Activated B cell treated with CpG ODN at 0.5 μM for 24 hours (primary cell): Measurements from ENCODE around the gene TBC1D22B. TPM values are rescaled to one million over a fixed set of nuclear protein-coding genes. Genes with fewer than 3 reads are reported as not detected.
A peak's percentile ranks its signal among the peaks of the same experiment; 100 is the strongest.

Source experiments
- ATAC-seq: fragments of 200-7000 bp; cut with Tn5 transposase; one replicate; pipeline ENCODE4 v1.10.0; 2021; ENCODE audit warnings: low read depth, mild to moderate bottlenecking, moderate library complexity
- CTCF ChIA-PET: fragments of 350-600 bp; sonication (Branson Sonifier 250); formaldehyde crosslinking; loops from one replicate; lab custom pipeline; 2021; ENCODE audit warnings: antibody characterized with exemption; lab: Charles Lee
- POLR2A ChIA-PET: fragments of 350-600 bp; sonication (Branson Sonifier 250); formaldehyde crosslinking; loops from one replicate; lab custom pipeline; 2021; ENCODE audit warnings: antibody characterized with exemption; lab: Charles Lee
- DNase-seq: peaks from one replicate; pipeline ENCODE4 v3.0.0; 2022
- H3K27ac Mint-ChIP-seq: one replicate; pipeline ENCODE4 v1.8.0; 2020; ENCODE audit warnings: mixed read lengths
- H3K27me3 Mint-ChIP-seq: one replicate; pipeline ENCODE4 v1.8.0; 2021; ENCODE audit warnings: mixed read lengths
- H3K36me3 Mint-ChIP-seq: one replicate; pipeline ENCODE4 v1.8.0; 2021; ENCODE audit warnings: low read depth, mixed read lengths
- H3K4me1 Mint-ChIP-seq: one replicate; pipeline ENCODE4 v1.8.0; 2021; ENCODE audit warnings: mixed read lengths
- H3K4me3 Mint-ChIP-seq: one replicate; pipeline ENCODE4 v1.8.0; 2020; ENCODE audit warnings: mild to moderate bottlenecking, mixed read lengths
- H3K9me3 Mint-ChIP-seq: one replicate; pipeline ENCODE4 v1.8.0; 2020; ENCODE audit warnings: mixed read lengths
- intact Hi-C: fragments of 100-400 bp; cut with micrococcal nuclease; formaldehyde crosslinking; loops from one replicate; pipeline ENCODE4 v1.15.1; 2024
- total RNA-seq: library from RNA; stranded (reverse); gene quantifications from 2 replicates; pipeline ENCODE4 v1.2.3, GENCODE V29; 2022
- TF ChIP-seq, protein P1 (sequence below): fragments of 200-600 bp; IDR thresholded peaks from one replicate; pipeline ENCODE4 v1.8.0; 2022; ENCODE audit warnings: antibody characterized with exemption, mild to moderate bottlenecking

TBC1D22B gene, protein sequence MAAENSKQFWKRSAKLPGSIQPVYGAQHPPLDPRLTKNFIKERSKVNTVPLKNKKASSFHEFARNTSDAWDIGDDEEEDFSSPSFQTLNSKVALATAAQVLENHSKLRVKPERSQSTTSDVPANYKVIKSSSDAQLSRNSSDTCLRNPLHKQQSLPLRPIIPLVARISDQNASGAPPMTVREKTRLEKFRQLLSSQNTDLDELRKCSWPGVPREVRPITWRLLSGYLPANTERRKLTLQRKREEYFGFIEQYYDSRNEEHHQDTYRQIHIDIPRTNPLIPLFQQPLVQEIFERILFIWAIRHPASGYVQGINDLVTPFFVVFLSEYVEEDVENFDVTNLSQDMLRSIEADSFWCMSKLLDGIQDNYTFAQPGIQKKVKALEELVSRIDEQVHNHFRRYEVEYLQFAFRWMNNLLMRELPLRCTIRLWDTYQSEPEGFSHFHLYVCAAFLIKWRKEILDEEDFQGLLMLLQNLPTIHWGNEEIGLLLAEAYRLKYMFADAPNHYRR
- total RNA-seq: 10.7 and 11.1 TPM in 2 replicates

DNA sequence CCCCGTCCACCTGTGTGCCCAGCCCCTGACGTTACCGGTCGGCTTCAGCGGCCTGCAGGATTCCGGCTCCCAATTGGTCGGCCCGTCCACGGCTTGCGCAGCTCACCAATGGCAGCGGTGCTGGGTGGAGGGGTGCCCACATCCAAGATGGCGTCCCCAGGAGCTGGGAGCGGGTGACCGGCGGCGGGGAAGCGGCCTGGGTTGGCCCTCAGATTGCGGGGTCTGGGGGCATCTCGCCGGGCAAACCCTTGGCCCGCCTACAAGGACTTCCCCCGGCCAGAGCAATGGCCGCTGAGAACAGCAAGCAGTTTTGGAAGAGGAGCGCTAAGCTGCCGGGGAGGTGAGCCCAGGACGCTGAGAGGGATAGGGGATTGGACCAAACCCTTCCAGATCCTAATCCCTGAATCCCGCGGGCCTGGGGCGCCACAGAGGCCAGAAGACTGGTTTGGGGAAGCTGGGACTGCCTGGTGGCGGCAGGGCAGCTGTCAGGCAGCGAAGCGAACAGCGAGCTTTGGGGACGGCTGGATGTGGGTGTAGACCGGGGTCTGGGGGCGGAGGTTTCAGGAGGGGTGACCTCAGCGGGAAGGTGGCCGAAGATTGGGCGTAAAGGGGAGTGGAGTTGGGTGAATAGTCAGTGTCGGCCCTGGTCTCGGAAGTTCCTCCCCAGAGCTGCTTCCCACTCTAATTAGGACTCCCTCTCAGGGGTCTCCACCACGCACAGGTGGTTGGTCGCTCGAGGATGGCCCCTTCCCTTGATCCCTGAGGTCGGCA lies at the start of gene TBC1D22B, which contains the start of gene TMEM217:
TBC1D22B (plus strand) TSS at position 139 of the 771 bp plus-strand sequence; CDS start at position 285, 146 bp downstream.
TMEM217 (minus strand) TSS at position 511 of the 771 bp plus-strand sequence. CDS start 39,114 bp downstream, outside the sequence.
- peak within 1 kb of the TSS; percentile 88 for H3K27ac Mint-ChIP-seq
- CTCF ChIA-PET: no interaction called here
- POLR2A ChIA-PET: interaction anchor here (0.5 to 1.8 kb wide), 13 partner anchors 9 to 1809 kb away, joined by 3 to 9 read pairs (median 3); partner anchors contain the start of genes CMTR1, PIM1 and PPIL1
- H3K4me1 Mint-ChIP-seq: peaks cover 38% of the 10 kb centered on the region
- peaks cover 4% of the 10 kb centered on the region for H3K36me3 Mint-ChIP-seq
- intact Hi-C loops: loop anchor here (2.0 to 5.0 kb wide), 2 partner anchors 35 to 174 kb away; partner anchors contain the start of gene CMTR1
- peak; percentile 100 for ATAC-seq
- no peaks in the 10 kb centered on the region for H3K9me3 Mint-ChIP-seq
- peak; percentile 90 for DNase-seq
- H3K4me3 Mint-ChIP-seq: peak within 1 kb of the TSS; percentile 96
- H3K27me3 Mint-ChIP-seq: no peaks in the 10 kb centered on the region
- TF ChIP-seq, protein P1, sequence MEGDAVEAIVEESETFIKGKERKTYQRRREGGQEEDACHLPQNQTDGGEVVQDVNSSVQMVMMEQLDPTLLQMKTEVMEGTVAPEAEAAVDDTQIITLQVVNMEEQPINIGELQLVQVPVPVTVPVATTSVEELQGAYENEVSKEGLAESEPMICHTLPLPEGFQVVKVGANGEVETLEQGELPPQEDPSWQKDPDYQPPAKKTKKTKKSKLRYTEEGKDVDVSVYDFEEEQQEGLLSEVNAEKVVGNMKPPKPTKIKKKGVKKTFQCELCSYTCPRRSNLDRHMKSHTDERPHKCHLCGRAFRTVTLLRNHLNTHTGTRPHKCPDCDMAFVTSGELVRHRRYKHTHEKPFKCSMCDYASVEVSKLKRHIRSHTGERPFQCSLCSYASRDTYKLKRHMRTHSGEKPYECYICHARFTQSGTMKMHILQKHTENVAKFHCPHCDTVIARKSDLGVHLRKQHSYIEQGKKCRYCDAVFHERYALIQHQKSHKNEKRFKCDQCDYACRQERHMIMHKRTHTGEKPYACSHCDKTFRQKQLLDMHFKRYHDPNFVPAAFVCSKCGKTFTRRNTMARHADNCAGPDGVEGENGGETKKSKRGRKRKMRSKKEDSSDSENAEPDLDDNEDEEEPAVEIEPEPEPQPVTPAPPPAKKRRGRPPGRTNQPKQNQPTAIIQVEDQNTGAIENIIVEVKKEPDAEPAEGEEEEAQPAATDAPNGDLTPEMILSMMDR: no peak

DNA sequence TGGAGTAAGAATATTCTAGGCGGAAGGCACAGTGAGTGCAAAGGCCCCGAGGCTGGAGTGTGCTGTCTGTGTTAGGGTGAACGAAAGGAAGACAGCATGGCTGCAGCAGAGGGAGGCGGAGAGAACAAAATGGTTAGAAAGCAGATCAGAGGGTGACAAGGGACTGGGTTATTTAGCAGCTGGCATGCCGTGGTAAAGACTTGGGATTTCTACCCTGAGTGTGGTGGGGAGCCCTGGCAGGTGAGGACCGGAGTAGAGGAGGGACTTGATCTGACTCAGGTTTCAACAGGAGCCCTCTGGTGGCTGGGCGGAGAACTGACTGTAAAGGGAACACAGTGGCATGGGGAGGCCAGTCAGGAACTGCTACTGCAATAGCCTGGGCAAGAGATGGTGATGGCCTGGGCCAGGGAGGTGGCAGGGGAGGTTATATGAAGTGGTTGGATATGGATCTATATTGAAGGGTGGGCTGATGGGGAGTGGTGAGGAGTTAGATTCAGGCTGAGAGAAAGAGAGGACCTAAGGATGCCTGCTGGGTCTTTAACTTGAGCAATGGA lies 49.6 kb upstream of the TBC1D22B start:
- Mint-ChIP-seq H3K9me3 (no peaks in the 10 kb centered on the region), H3K27me3 (no peaks in the 10 kb centered on the region), H3K4me1 (peaks cover 20% of the 10 kb centered on the region), H3K27ac (peak overlapping the region; percentile 5), H3K4me3 (no peak overlapping the region), H3K36me3 (no peaks in the 10 kb centered on the region)
- TF ChIP-seq, protein P1: no peak
- POLR2A ChIA-PET: interaction anchor here (0.6 to 4.8 kb wide), 9 partner anchors 31 to 763 kb away, joined by 4 to 49 read pairs (median 7); partner anchors contain the start of gene PIM1
- peak; percentile 79 for DNase-seq
- ATAC-seq: peak; percentile 97
- intact Hi-C loops: loop anchor here (1.0 kb wide), 3 partner anchors 32 to 179 kb away; no protein-coding TSS in a partner anchor
- CTCF ChIA-PET: interaction anchor here (0.7 to 8.6 kb wide), 12 partner anchors 10 to 687 kb away, joined by 3 to 185 read pairs (median 4); partner anchors contain the start of gene C6orf89

DNA sequence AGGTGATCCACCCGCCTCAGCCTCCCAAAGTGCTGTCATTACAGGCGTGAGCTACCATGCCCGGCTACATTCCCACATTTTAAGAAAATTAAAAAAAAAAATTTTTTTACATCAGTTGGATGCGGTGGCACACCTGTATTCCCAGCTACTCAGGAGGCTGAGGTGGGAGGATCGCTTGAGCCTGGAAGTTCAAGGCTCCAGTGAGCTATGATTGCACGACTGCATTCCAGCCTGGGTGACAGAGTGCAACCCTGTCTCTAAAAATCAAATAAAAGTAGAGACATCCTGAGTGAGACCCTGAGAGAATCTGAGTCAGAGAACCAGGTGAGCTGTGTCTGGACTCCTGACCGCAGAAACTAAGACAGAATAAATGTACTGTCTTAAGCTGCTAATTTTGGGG lies 48.8 kb upstream of the TBC1D22B start:
- Mint-ChIP-seq H3K27ac (no peak overlapping the region), H3K4me1 (peaks cover 18% of the 10 kb centered on the region), H3K9me3 (no peaks in the 10 kb centered on the region), H3K27me3 (no peaks in the 10 kb centered on the region), H3K4me3 (no peak overlapping the region), H3K36me3 (no peaks in the 10 kb centered on the region)
- TF ChIP-seq, protein P1: no peak
- ATAC-seq (no peak), DNase-seq (no peak)
- CTCF ChIA-PET: interaction anchor here (0.7 to 8.6 kb wide), 17 partner anchors 9 to 687 kb away, joined by 3 to 185 read pairs (median 6); partner anchors contain the start of genes C6orf89 and PPIL1
- intact Hi-C loops: loop anchor here (1.0 kb wide), 3 partner anchors 32 to 179 kb away; no protein-coding TSS in a partner anchor
- POLR2A ChIA-PET: interaction anchor here (0.6 to 4.8 kb wide), 9 partner anchors 31 to 764 kb away, joined by 3 to 49 read pairs (median 9); partner anchors contain the start of gene PIM1

DNA sequence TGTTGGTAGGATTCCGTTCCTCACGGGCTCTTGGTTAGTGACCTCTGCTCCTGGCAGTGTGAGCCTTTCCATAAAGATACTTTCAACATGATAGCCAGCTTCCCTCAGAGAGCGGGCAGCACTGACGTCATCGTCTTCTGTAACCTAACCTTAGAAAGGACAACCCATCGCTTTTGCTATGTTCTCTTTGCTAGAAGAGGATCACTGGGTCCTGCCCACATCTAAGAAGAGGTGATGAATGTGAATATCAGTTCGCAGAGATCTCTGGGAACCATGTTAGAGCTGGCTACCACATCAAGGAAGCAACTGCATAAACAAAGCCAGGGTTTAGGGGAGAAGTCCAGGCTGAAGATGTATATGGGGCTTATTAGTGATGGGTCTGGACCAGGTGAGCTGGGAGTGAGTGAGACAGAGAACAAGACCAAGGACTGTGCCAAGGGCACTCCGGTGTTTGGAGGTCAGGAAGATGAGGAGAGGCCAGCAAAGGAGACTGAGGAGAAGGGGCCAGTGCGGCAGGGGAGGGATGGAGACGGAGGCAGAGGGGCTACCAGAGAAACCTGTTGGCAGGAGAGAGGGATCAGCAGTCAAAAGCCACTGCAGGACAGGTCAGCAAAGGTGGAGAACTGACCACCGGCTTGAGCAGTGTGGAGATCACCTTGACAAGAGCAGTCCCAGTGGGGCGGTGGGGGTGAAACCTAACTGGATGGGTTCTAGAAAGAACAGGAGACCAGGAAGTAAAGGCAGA lies 47.9 kb upstream of the TBC1D22B start:
- intact Hi-C loops: loop anchor here (1.0 to 2.0 kb wide), 6 partner anchors 37 to 595 kb away; partner anchors contain the start of gene C6orf89
- no peak overlapping the region for H3K4me3 Mint-ChIP-seq
- no peak overlapping the region for H3K27ac Mint-ChIP-seq
- no peaks in the 10 kb centered on the region for H3K9me3 Mint-ChIP-seq
- no peaks in the 10 kb centered on the region for H3K36me3 Mint-ChIP-seq
- no peaks in the 10 kb centered on the region for H3K27me3 Mint-ChIP-seq
- ATAC-seq (no peak), DNase-seq (no peak)
- POLR2A ChIA-PET: interaction anchor here (0.6 to 4.8 kb wide), 14 partner anchors 32 to 617 kb away, joined by 3 to 49 read pairs (median 7); partner anchors contain the start of genes C6orf89 and MTCH1
- CTCF ChIA-PET: interaction anchor here (0.7 to 8.6 kb wide), 30 partner anchors 8 to 543 kb away, joined by 3 to 185 read pairs (median 4); partner anchors contain the start of genes C6orf89, MTCH1 and PPIL1
- TF ChIP-seq, protein P1: no peak
- H3K4me1 Mint-ChIP-seq: peaks cover 18% of the 10 kb centered on the region
